Keratinocyte (primary cell): Measurements from ENCODE around the gene SERINC1. TPM values are rescaled to one million over a fixed set of nuclear protein-coding genes. Genes with fewer than 3 reads are reported as not detected.

Source experiments
- DNase-seq: peaks from one replicate; pipeline ENCODE4 v3.0.0-alpha.2; 2011; ENCODE audit warnings: low read depth, missing footprints, low spot score
- FAIRE-seq: peaks from 2 replicates; lab custom pipeline; 2011; peaks lifted over from hg19 to GRCh38; lab: Jason Lieb, UNC
- H2AFZ ChIP-seq: 2 replicates; pipeline ENCODE4 v1.6.0; 2012; ENCODE audit warnings: low read length, control low read depth, inconsistent platforms; ENCODE audit not compliant: control insufficient read depth
- H3K27ac ChIP-seq: 2 replicates; pipeline ENCODE4 v1.5.1; 2011; ENCODE audit warnings: low read length; ENCODE audit not compliant: control insufficient read depth, insufficient read depth
- H3K27me3 ChIP-seq: 3 replicates; pipeline ENCODE4 v1.6.0; 2011; ENCODE audit warnings: low read length; ENCODE audit not compliant: control insufficient read depth, insufficient read depth; ENCODE audit errors: extremely low read depth
- H3K36me3 ChIP-seq, 2 experiments: 2 replicates in 1 of 2; 3 replicates in 1 of 2; pipeline ENCODE4 v1.5.1; 2011; ENCODE audit warnings: low read length in 2 of 2, mild to moderate bottlenecking in 1 of 2; ENCODE audit not compliant: control insufficient read depth in 2 of 2, insufficient read depth in 2 of 2; ENCODE audit errors: extremely low read depth in 1 of 2
- H3K4me1 ChIP-seq: 3 replicates; pipeline ENCODE4 v1.5.1; 2011; ENCODE audit warnings: low read length; ENCODE audit not compliant: control insufficient read depth, insufficient read depth; ENCODE audit errors: extremely low read depth
- H3K4me2 ChIP-seq: 3 replicates; pipeline ENCODE4 v1.6.0; 2011; ENCODE audit warnings: low read depth, low read length; ENCODE audit not compliant: control insufficient read depth, insufficient read depth; ENCODE audit errors: extremely low read depth
- H3K4me3 ChIP-seq, 3 experiments: fragments of 200-600 bp in 1 of 3; sonication (generic) in 1 of 3; 2 replicates in 2 of 3; 3 replicates in 1 of 3; pipeline ENCODE4 v1.5.1; 2011 to 2016; ENCODE audit warnings: low read length in 3 of 3, mild to moderate bottlenecking in 3 of 3, control low read depth in 2 of 3, inconsistent platforms in 1 of 3, low read depth in 1 of 3, mixed read lengths in 1 of 3, mixed run types in 1 of 3, moderate library complexity in 1 of 3; ENCODE audit not compliant: control insufficient read depth in 2 of 3, insufficient read depth in 2 of 3; ENCODE audit errors: extremely low read depth in 1 of 3
- H3K79me2 ChIP-seq: 2 replicates; pipeline ENCODE4 v1.6.0; 2012; ENCODE audit warnings: low read length; ENCODE audit not compliant: control insufficient read depth, insufficient read depth
- H3K9ac ChIP-seq: 3 replicates; pipeline ENCODE4 v1.6.0; 2011; ENCODE audit warnings: low read length; ENCODE audit not compliant: control insufficient read depth, insufficient read depth; ENCODE audit errors: extremely low read depth
- H3K9me1 ChIP-seq: 3 replicates; pipeline ENCODE4 v1.6.0; 2011; ENCODE audit warnings: low read length; ENCODE audit not compliant: control insufficient read depth, insufficient read depth; ENCODE audit errors: extremely low read depth
- H3K9me3 ChIP-seq: 2 replicates; pipeline ENCODE4 v1.5.1; 2012; ENCODE audit warnings: low read depth, low read length; ENCODE audit not compliant: control insufficient read depth
- H4K20me1 ChIP-seq: 3 replicates; pipeline ENCODE4 v1.6.0; 2011; ENCODE audit warnings: low read length; ENCODE audit not compliant: control insufficient read depth, insufficient read depth; ENCODE audit errors: extremely low read depth
- EZH2 ChIP-seq: IDR thresholded peaks from one replicate; pipeline ENCODE4 v1.6.1; 2012; ENCODE audit warnings: inconsistent platforms, mild to moderate bottlenecking, low read length, moderate library complexity
- dilution Hi-C: fragments of 300-500 bp; cut with MboI; formaldehyde crosslinking; loops from one replicate; pipeline ENCODE4 v1.7.0; 2020; ENCODE audit warnings: low sequenced_read_pairs; ENCODE audit not compliant: extremely low pct_ligation_motif_present
- polyA plus RNA-seq, 5 experiments: library from polyadenylated mRNA; depleted of rRNA in 3 of 5; stranded (reverse) in 3 of 5; stranded (forward) in 1 of 5; unstranded in 1 of 5; fragments of >200 nt; gene quantifications; 1 replicate in 1 of 5; 2 replicates in 3 of 5; 3 replicates in 1 of 5; pipeline versions ENCODE4 v1.2.1 to v1.2.3, GENCODE V29; 2011 to 2012; ENCODE audit warnings: missing spikeins in 2 of 5, low read depth in 1 of 5, low replicate concordance in 1 of 5
- small RNA-seq, 3 experiments: library from RNA; depleted of rRNA; stranded (forward); fragments of <200 nt; gene quantifications; one replicate each; pipeline ENCODE3, GENCODE V24; 2012; ENCODE audit warnings: low read depth in 3 of 3, low replicate concordance in 1 of 3; ENCODE audit not compliant: insufficient read length in 3 of 3
- TF ChIP-seq, protein P1 (sequence below), 3 experiments: IDR thresholded peaks in 1 of 3; conservative IDR thresholded peaks in 1 of 3; optimal IDR thresholded peaks in 1 of 3; 2 replicates in 2 of 3; 3 replicates in 1 of 3; pipeline versions ENCODE3 to v1.5.1; 2011; ENCODE audit warnings: low read length in 3 of 3, mild to moderate bottlenecking in 3 of 3, moderate library complexity in 2 of 3, control low read depth in 1 of 3, inconsistent platforms in 1 of 3; ENCODE audit not compliant: insufficient read depth in 2 of 3; ENCODE audit errors: extremely low read depth in 1 of 3

Gene SERINC1
- polyA plus RNA-seq, 1 donor (not counting 4 experiments of a cell fraction or from before 2014, with no cell fraction given), result 116 TPM

DNA sequence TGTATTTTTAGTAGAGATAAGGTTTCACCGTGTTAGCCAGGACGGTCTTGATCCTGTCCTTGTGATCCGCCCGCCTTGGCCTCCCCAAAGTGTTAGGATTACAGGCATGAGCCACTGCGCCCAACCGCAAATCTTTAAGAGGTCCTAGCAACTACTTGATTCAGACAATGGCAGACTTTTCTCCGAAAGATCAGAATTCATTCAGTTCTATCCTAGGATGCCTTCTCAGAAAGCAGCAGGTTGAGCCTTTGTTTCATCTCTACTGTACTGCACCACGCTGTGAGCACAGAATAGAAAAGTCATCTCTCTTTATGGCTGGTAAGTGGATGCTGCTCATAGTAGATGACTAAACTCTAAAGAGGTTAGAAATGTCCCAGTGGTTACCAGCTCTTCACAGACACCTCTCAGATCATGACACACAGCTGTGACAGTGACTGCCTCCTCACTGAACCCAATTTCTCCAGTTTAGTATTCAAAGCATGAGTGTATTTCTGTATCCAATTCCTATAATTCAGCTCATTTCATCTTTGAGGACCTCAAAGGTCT is 78.2 kb downstream of the SERINC1 start:
- no peaks in the 10 kb centered on the region for H3K9me3 ChIP-seq
- no peaks in the 10 kb centered on the region for H3K36me3 ChIP-seq
- H3K4me2 ChIP-seq, result no peak overlapping the region
- FAIRE-seq (no peak), DNase-seq (no peak)
- no peak overlapping the region for H3K9ac ChIP-seq
- no peak overlapping the region for H3K27ac ChIP-seq
- H2AFZ ChIP-seq, result no peak overlapping the region
- no peak for TF ChIP-seq EZH2
- TF ChIP-seq, protein P1, sequence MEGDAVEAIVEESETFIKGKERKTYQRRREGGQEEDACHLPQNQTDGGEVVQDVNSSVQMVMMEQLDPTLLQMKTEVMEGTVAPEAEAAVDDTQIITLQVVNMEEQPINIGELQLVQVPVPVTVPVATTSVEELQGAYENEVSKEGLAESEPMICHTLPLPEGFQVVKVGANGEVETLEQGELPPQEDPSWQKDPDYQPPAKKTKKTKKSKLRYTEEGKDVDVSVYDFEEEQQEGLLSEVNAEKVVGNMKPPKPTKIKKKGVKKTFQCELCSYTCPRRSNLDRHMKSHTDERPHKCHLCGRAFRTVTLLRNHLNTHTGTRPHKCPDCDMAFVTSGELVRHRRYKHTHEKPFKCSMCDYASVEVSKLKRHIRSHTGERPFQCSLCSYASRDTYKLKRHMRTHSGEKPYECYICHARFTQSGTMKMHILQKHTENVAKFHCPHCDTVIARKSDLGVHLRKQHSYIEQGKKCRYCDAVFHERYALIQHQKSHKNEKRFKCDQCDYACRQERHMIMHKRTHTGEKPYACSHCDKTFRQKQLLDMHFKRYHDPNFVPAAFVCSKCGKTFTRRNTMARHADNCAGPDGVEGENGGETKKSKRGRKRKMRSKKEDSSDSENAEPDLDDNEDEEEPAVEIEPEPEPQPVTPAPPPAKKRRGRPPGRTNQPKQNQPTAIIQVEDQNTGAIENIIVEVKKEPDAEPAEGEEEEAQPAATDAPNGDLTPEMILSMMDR (optimal IDR thresholded peaks at IDR 0.05 in 1 of 3, IDR thresholded peaks at IDR 0.05 in 1 of 3, conservative IDR thresholded peaks at IDR 0.05 in 1 of 3; ENCODE audit: extremely low read depth in 1 of 3, insufficient read depth in 2 of 3, low read length in 3 of 3), result no peak
- no peaks in the 10 kb centered on the region for H3K79me2 ChIP-seq
- peaks cover under 1% of the 10 kb centered on the region for H3K4me1 ChIP-seq
- no peaks in the 10 kb centered on the region for H3K9me1 ChIP-seq
- no peaks in the 10 kb centered on the region for H4K20me1 ChIP-seq
- dilution Hi-C loops, result no loop called here
- no peaks in the 10 kb centered on the region for H3K27me3 ChIP-seq
- no peak overlapping the region for H3K4me3 ChIP-seq

Small RNAs within 50 kb of the gene (small RNA-seq; reads per million reads assigned to genes)
- 0 reads per million in 3 experiments for gene Z99129.1

Other genes starting within 250 kb of the SERINC1 start
- gene HSF2, start 72.2 kb downstream of the SERINC1 start, polyA plus RNA-seq, result 12.3 to 22.5 TPM (median 16.4 TPM) in 3 replicates
- gene PKIB, start 138.6 kb upstream of the SERINC1 start, polyA plus RNA-seq, result 4.4 to 8.7 TPM (median 5.8 TPM) in 3 replicates